KMS-11 (cell line): ENCODE measurements around the gene SIN3B.
"Not testable (repeated sequence)": the region's sequence is repeated elsewhere in the genome, so short reads cannot be mapped to it uniquely, and the experiment has no call there.

Experiments used
- H2AFZ ChIP-seq: fragments of 200-600 bp; sonication (generic); 2 replicates; pipeline ENCODE4 v1.6.1; 2016; ENCODE audit warnings: antibody characterized with exemption, mixed run types, low read depth
- H3K27ac ChIP-seq: fragments of 200-600 bp; sonication (generic); 2 replicates; pipeline ENCODE4 v1.6.1; 2016; ENCODE audit warnings: mild to moderate bottlenecking, mixed run types
- H3K27me3 ChIP-seq: fragments of 200-600 bp; sonication (generic); 2 replicates; pipeline ENCODE4 v1.6.1; 2017; ENCODE audit warnings: mild to moderate bottlenecking, low read depth, mixed run types, moderate library complexity; ENCODE audit not compliant: insufficient read depth
- H3K36me3 ChIP-seq: fragments of 200-600 bp; sonication (generic); 2 replicates; pipeline ENCODE4 v1.6.1; 2017; ENCODE audit warnings: mild to moderate bottlenecking, mixed run types; ENCODE audit not compliant: insufficient read depth
- H3K4me1 ChIP-seq: fragments of 200-600 bp; sonication (generic); 2 replicates; pipeline ENCODE4 v1.6.1; 2016; ENCODE audit warnings: mild to moderate bottlenecking, low read depth, mixed run types; ENCODE audit not compliant: poor library complexity, severe bottlenecking
- H3K4me2 ChIP-seq: fragments of 200-600 bp; sonication (generic); 2 replicates; pipeline ENCODE4 v1.7.0; 2016; ENCODE audit warnings: mild to moderate bottlenecking, mixed run types
- H3K4me3 ChIP-seq: fragments of 200-600 bp; sonication (generic); IDR thresholded peaks from 2 replicates; pipeline ENCODE4 v1.6.1; 2017; ENCODE audit warnings: low read depth, low read length, mixed read lengths; ENCODE audit not compliant: insufficient read depth
- H3K79me2 ChIP-seq: fragments of 200-600 bp; sonication (generic); 2 replicates; pipeline ENCODE4 v1.6.1; 2016; ENCODE audit warnings: low read depth, mixed run types; ENCODE audit not compliant: insufficient read depth
- H3K9ac ChIP-seq: fragments of 200-600 bp; sonication (generic); 2 replicates; pipeline ENCODE4 v1.6.1; 2016; ENCODE audit warnings: mild to moderate bottlenecking, mixed run types
- H4K20me1 ChIP-seq: fragments of 200-600 bp; sonication (generic); 2 replicates; pipeline ENCODE4 v1.6.1; 2016; ENCODE audit warnings: mild to moderate bottlenecking, mixed run types; ENCODE audit not compliant: insufficient read depth
- CTCF ChIP-seq: fragments of 200-600 bp; sonication (generic); conservative IDR thresholded peaks from 2 replicates; pipeline ENCODE4 v1.6.1; 2017; ENCODE audit warnings: low read depth, mild to moderate bottlenecking, antibody characterized with exemption, low read length, moderate library complexity, mixed read lengths

Gene SIN3B

GRCh38 chr19:16873594-16873993, 44.4 kb downstream of the SIN3B start:
- H3K36me3 ChIP-seq = no peaks in the 10 kb centered on the region; the same call in 1 of the 2 replicates
- no peaks in the 10 kb centered on the region for H4K20me1 ChIP-seq
- H3K4me2 ChIP-seq = no peak overlapping the region
- no peaks in the 10 kb centered on the region for H3K27me3 ChIP-seq
- no peak overlapping the region for H3K9ac ChIP-seq
- H3K4me3 ChIP-seq = no peak overlapping the region
- H3K79me2 ChIP-seq = no peaks in the 10 kb centered on the region; the same call in 1 of the 2 replicates
- H3K27ac ChIP-seq = peak overlapping the region; percentile 73
- H3K4me1 ChIP-seq = peaks cover 26% of the 10 kb centered on the region
- no peak overlapping the region for H2AFZ ChIP-seq
- no peak for TF ChIP-seq CTCF

GRCh38 chr19:16874250-16874977, 45.2 kb downstream of the SIN3B start:
- H3K27ac ChIP-seq = peak overlapping the region; percentile 73
- no peak overlapping the region for H2AFZ ChIP-seq
- no peaks in the 10 kb centered on the region for H4K20me1 ChIP-seq
- H3K4me1 ChIP-seq = peaks cover 26% of the 10 kb centered on the region
- no peaks in the 10 kb centered on the region for H3K27me3 ChIP-seq
- H3K36me3 ChIP-seq = peaks cover 4% of the 10 kb centered on the region; the same call in 1 of the 2 replicates
- H3K4me2 ChIP-seq = no peak overlapping the region
- no peak overlapping the region for H3K4me3 ChIP-seq
- H3K79me2 ChIP-seq = no peaks in the 10 kb centered on the region; the same call in 1 of the 2 replicates
- H3K9ac ChIP-seq = no peak overlapping the region; the same call in 1 of the 2 replicates
- no peak for TF ChIP-seq CTCF

GRCh38 chr19:16874978-16875299, 45.7 kb downstream of the SIN3B start:
- H3K36me3 ChIP-seq, H3K4me2 ChIP-seq: not testable (repeated sequence)

GRCh38 chr19:16875584-16876555, 46.7 kb downstream of the SIN3B start:
- Histone ChIP-seq H3K4me1 (peaks cover 26% of the 10 kb centered on the region), H3K36me3 (peaks cover 5% of the 10 kb centered on the region; the same call in 1 of the 2 replicates), H3K27me3 (no peaks in the 10 kb centered on the region), H3K4me2 (no peak overlapping the region), H3K4me3 (no peak overlapping the region), H3K79me2 (no peaks in the 10 kb centered on the region; the same call in 1 of the 2 replicates), H4K20me1 (no peaks in the 10 kb centered on the region), H3K9ac (no peak overlapping the region), H2AFZ (no peak overlapping the region), H3K27ac (no peak overlapping the region)
- no peak for TF ChIP-seq CTCF

More at GRCh38 chr19:16874978-16875299, 45.7 kb downstream of the SIN3B start:
- H3K79me2 ChIP-seq, H4K20me1 ChIP-seq, H2AFZ ChIP-seq, H3K9ac ChIP-seq, H3K27me3 ChIP-seq, H3K4me3 ChIP-seq: not testable (repeated sequence)
- peak overlapping the region; percentile 73 for H3K27ac ChIP-seq
- H3K4me1 ChIP-seq = peaks cover 26% of the 10 kb centered on the region
